ENCODE results near the gene SCUBE2.
"Not testable (repeated sequence)": the region's sequence is repeated elsewhere in the genome, so short reads cannot be mapped to it uniquely, and the experiment has no call there.

Gene SCUBE2

GRCh38 chr11:9104580-9104979 lies 13.2 kb upstream of the SCUBE2 start:
- DNase-seq = no peak

GRCh38 chr11:9103542-9104276 lies 12.3 kb upstream of the SCUBE2 start:
- DNase-seq = no peak

- no peak for DNase-seq
Measured at GRCh38 chr11:9099617-9100016, 8.2 kb upstream of the SCUBE2 start.

- DNase-seq = not testable (repeated sequence)
Measured at GRCh38 chr11:9098455-9098854, 7.1 kb upstream of the SCUBE2 start.

- not testable (repeated sequence) for DNase-seq
Measured at GRCh38 chr11:9097186-9097943, 6.0 kb upstream of the SCUBE2 start.

- no peak for DNase-seq
Measured at GRCh38 chr11:9096427-9096826, 5.0 kb upstream of the SCUBE2 start.

- no peak for DNase-seq
Measured at GRCh38 chr11:9095421-9095820, 4.0 kb upstream of the SCUBE2 start.

GRCh38 chr11:9094420-9094819 lies 3.0 kb upstream of the SCUBE2 start:
- DNase-seq = no peak

- DNase-seq = no peak
Measured at GRCh38 chr11:9092853-9093778, 1.7 kb upstream of the SCUBE2 start.

GRCh38 chr11:9092072-9092471 lies 673 bp upstream of the SCUBE2 start:
- no peak for DNase-seq

GRCh38 chr11:9090488-9091043 lies 833 bp downstream of the SCUBE2 start:
- DNase-seq = no peak

- no peak for DNase-seq
Measured at GRCh38 chr11:9089636-9090035, 1.8 kb downstream of the SCUBE2 start.

- no peak for DNase-seq
Measured at GRCh38 chr11:9089061-9089460, 2.3 kb downstream of the SCUBE2 start.

- DNase-seq = no peak
Measured at GRCh38 chr11:9082575-9082974, 8.8 kb downstream of the SCUBE2 start.

GRCh38 chr11:9081153-9081552 lies 10.2 kb downstream of the SCUBE2 start:
- DNase-seq = no peak

- no peak for DNase-seq
Measured at GRCh38 chr11:9078113-9079086, 13.0 kb downstream of the SCUBE2 start.

GRCh38 chr11:9077164-9077563 lies 14.2 kb downstream of the SCUBE2 start:
- DNase-seq = no peak

- DNase-seq = no peak
Measured at GRCh38 chr11:9076661-9077060, 14.7 kb downstream of the SCUBE2 start.

- no peak for DNase-seq
Measured at GRCh38 chr11:9076046-9076445, 15.4 kb downstream of the SCUBE2 start.

GRCh38 chr11:9075556-9075955 lies 15.8 kb downstream of the SCUBE2 start:
- no peak for DNase-seq

- no peak for DNase-seq
Measured at GRCh38 chr11:9074338-9075029, 16.9 kb downstream of the SCUBE2 start.
